Smooth muscle cell (in vitro differentiated cells): ENCODE measurements around the gene GNPNAT1. TPM values are rescaled to one million over a fixed set of nuclear protein-coding genes. Genes with fewer than 3 reads are reported as not detected.
A peak's percentile ranks its signal among the peaks of the same experiment; 100 is the strongest.

Experiments
- DNase-seq: peaks from one replicate; lab custom pipeline; 2025; ENCODE audit not compliant: unreplicated experiment; lab: John Stamatoyannopoulos, UW
- H2AFZ ChIP-seq: fragments of 200-600 bp; sonication (generic); 2 replicates; pipeline ENCODE4 v1.6.0; 2016; ENCODE audit warnings: antibody characterized with exemption, low read depth, mild to moderate bottlenecking
- H3F3A ChIP-seq: fragments of 200-600 bp; sonication (generic); 2 replicates; pipeline ENCODE4 v1.6.0; 2017; ENCODE audit warnings: antibody characterized with exemption, low read depth
- H3K27ac ChIP-seq: fragments of 200-600 bp; sonication (generic); 2 replicates; pipeline ENCODE4 v1.5.1; 2016; ENCODE audit warnings: low read depth, mild to moderate bottlenecking
- H3K27me3 ChIP-seq: fragments of 200-600 bp; sonication (generic); 2 replicates; pipeline ENCODE4 v1.6.1; 2016; ENCODE audit warnings: low read depth, mild to moderate bottlenecking
- H3K36me3 ChIP-seq: fragments of 200-600 bp; sonication (generic); 2 replicates; pipeline ENCODE4 v1.5.1; 2016; ENCODE audit warnings: low read depth
- H3K4me1 ChIP-seq: fragments of 200-600 bp; sonication (generic); 2 replicates; pipeline ENCODE4 v1.5.1; 2016; ENCODE audit warnings: low read depth
- H3K4me2 ChIP-seq: fragments of 200-600 bp; sonication (generic); 2 replicates; pipeline ENCODE4 v1.6.0; 2016; ENCODE audit warnings: mild to moderate bottlenecking
- H3K4me3 ChIP-seq: fragments of 200-600 bp; sonication (generic); 2 replicates; pipeline ENCODE4 v1.5.1; 2016; ENCODE audit warnings: mild to moderate bottlenecking
- H3K79me2 ChIP-seq: fragments of 200-600 bp; sonication (generic); 2 replicates; pipeline ENCODE4 v1.6.0; 2016; ENCODE audit warnings: low read depth, mild to moderate bottlenecking
- H3K9ac ChIP-seq: fragments of 200-600 bp; sonication (generic); 2 replicates; pipeline ENCODE4 v1.6.0; 2016; ENCODE audit warnings: low read depth
- H3K9me3 ChIP-seq: fragments of 200-600 bp; sonication (generic); replicated peaks from 2 replicates; pipeline ENCODE4 v1.5.1; 2016; ENCODE audit warnings: low read depth
- H4K20me1 ChIP-seq: fragments of 200-600 bp; sonication (generic); 2 replicates; pipeline ENCODE4 v1.6.0; 2016; ENCODE audit warnings: low read depth
- CTCF ChIP-seq: fragments of 200-600 bp; sonication (generic); IDR thresholded peaks from 2 replicates; pipeline ENCODE4 v1.5.1; 2017; ENCODE audit warnings: borderline replicate concordance, mild to moderate bottlenecking, antibody characterized with exemption; ENCODE audit not compliant: insufficient read depth, poor library complexity, severe bottlenecking
- WGBS: methylation state at CpG from one replicate; pipeline ENCODE4 v1.1.7; 2016; ENCODE audit warnings: low lambda C conversion rate; 5-methylcytosine and 5-hydroxymethylcytosine counted together
- polyA plus RNA-seq: library from polyadenylated mRNA; unstranded; fragments of >200 nt; fragmentation: Nextera tagmentation; extraction: Ambion mirVana; gene quantifications from 2 replicates; pipeline ENCODE4 v1.2.1, GENCODE V29; 2016
- total RNA-seq: library from RNA; depleted of rRNA; stranded (reverse); fragments of >200 nt; gene quantifications from 2 replicates; pipeline ENCODE4 v1.2.3, GENCODE V29; 2014

GNPNAT1 gene
- total and polyA plus RNA-seq, 2 experiments from 2014 or later, result 18.3 to 22.9 TPM

- Histone ChIP-seq H3K4me1 (peaks cover 26% of the 10 kb centered on the region), H3K9ac (no peak overlapping the region), H3K4me2 (no peak overlapping the region), H3K9me3 (no peaks in the 10 kb centered on the region), H3K4me3 (no peak overlapping the region), H3K27ac (no peak overlapping the region), H3K36me3 (no peaks in the 10 kb centered on the region), H3K27me3 (no peaks in the 10 kb centered on the region), H3K79me2 (peaks cover 27% of the 10 kb centered on the region), H3F3A (no peaks in the 10 kb centered on the region), H2AFZ (no peak overlapping the region), H4K20me1 (peaks cover 10% of the 10 kb centered on the region)
- TF ChIP-seq CTCF, result no peak
- DNase-seq, result no peak
- 53% methylated on average over 2 of the region's 2 CpGs for WGBS
Observed at GRCh38 chr14:52793061-52793460, 1.7 kb upstream of the GNPNAT1 start.

- Histone ChIP-seq H3K36me3 (no peaks in the 10 kb centered on the region), H3K27me3 (no peaks in the 10 kb centered on the region), H3K27ac (peak overlapping the region; percentile 87), H4K20me1 (peaks cover 15% of the 10 kb centered on the region), H3K4me1 (peaks cover 26% of the 10 kb centered on the region), H3K4me3 (peak overlapping the region; percentile 80), H3K9ac (peak overlapping the region; percentile 64), H3F3A (no peaks in the 10 kb centered on the region), H2AFZ (peak overlapping the region; percentile 68), H3K4me2 (peak overlapping the region; percentile 97), H3K79me2 (peaks cover 37% of the 10 kb centered on the region), H3K9me3 (no peaks in the 10 kb centered on the region)
- no peak for TF ChIP-seq CTCF
- WGBS, result 77% methylated on average over 7 of the region's 7 CpGs
- DNase-seq, result no peak
Observed at GRCh38 chr14:52792097-52792415, 649 bp upstream of the GNPNAT1 start.

- WGBS, result 1% methylated on average over 26 of the region's 26 CpGs
- DNase-seq, result no peak
- Histone ChIP-seq H4K20me1 (peaks cover 16% of the 10 kb centered on the region), H3K9me3 (no peaks in the 10 kb centered on the region), H3K4me2 (peak overlapping the region; percentile 97), H3K36me3 (no peaks in the 10 kb centered on the region), H3F3A (no peaks in the 10 kb centered on the region), H3K27me3 (no peaks in the 10 kb centered on the region), H3K79me2 (peaks cover 43% of the 10 kb centered on the region), H3K9ac (peak overlapping the region; percentile 82), H2AFZ (peak overlapping the region; percentile 89), H3K4me3 (peak overlapping the region; percentile 80), H3K27ac (no peak overlapping the region), H3K4me1 (peaks cover 26% of the 10 kb centered on the region)
- TF ChIP-seq CTCF, result no peak
Observed at GRCh38 chr14:52790756-52791222, 618 bp downstream of the GNPNAT1 start.

GRCh38 chr14:52790011-52790755, 1.2 kb downstream of the GNPNAT1 start:
- Histone ChIP-seq H3K27me3 (no peaks in the 10 kb centered on the region), H3F3A (no peaks in the 10 kb centered on the region), H3K9me3 (no peaks in the 10 kb centered on the region), H4K20me1 (peaks cover 16% of the 10 kb centered on the region), H3K27ac (no peak overlapping the region), H3K79me2 (peaks cover 44% of the 10 kb centered on the region), H3K4me2 (peak overlapping the region; percentile 97), H3K36me3 (no peaks in the 10 kb centered on the region), H2AFZ (peak overlapping the region; percentile 89), H3K4me3 (peak overlapping the region; percentile 80), H3K9ac (peak overlapping the region; percentile 82), H3K4me1 (peaks cover 26% of the 10 kb centered on the region)
- DNase-seq, result no peak
- TF ChIP-seq CTCF, result no peak
- WGBS, result 16% methylated on average over 18 of the region's 18 CpGs
